H1 (cell line): Measurements from ENCODE around the gene RASL10B. TPM values are rescaled to one million over a fixed set of nuclear protein-coding genes. Genes with fewer than 3 reads are reported as not detected.

Experiments
- CTCF ChIA-PET: fragments of 300-600 bp; sonication (Branson Sonifier 250); formaldehyde crosslinking; loops from one replicate; lab custom pipeline; 2021; ENCODE audit not compliant: partially characterized antibody; lab: Charles Lee
- POLR2A ChIA-PET: fragments of 300-600 bp; sonication (Branson Sonifier 250); formaldehyde crosslinking; loops from one replicate; lab custom pipeline; 2021; ENCODE audit warnings: inconsistent platforms; ENCODE audit not compliant: partially characterized antibody; lab: Charles Lee
- DNase-seq, 2 experiments: peaks; one replicate each; pipeline versions ENCODE4 v3.0.0 to v3.0.0-alpha.2; 2010 to 2022; ENCODE audit warnings: low spot score in 2 of 2, low read depth in 1 of 2, mixed read lengths in 1 of 2
- FAIRE-seq: peaks from 2 replicates; lab custom pipeline; 2011; peaks lifted over from hg19 to GRCh38; lab: Jason Lieb, UNC
- H2AFZ ChIP-seq: 2 replicates; pipeline ENCODE4 v1.8.1; 2012; ENCODE audit warnings: low read length, inconsistent platforms
- H2AK5ac ChIP-seq: 2 replicates; pipeline ENCODE4 v1.6.1; 2013; ENCODE audit warnings: low read depth, low read length
- H2BK120ac ChIP-seq: replicated peaks from 2 replicates; pipeline ENCODE3; 2013; ENCODE audit warnings: low read depth, low read length, inconsistent platforms
- H2BK12ac ChIP-seq: 2 replicates; pipeline ENCODE4 v1.6.1; 2013; ENCODE audit warnings: low read depth, low read length
- H2BK15ac ChIP-seq: 2 replicates; pipeline ENCODE4 v1.6.1; 2013; ENCODE audit warnings: low read length
- H2BK20ac ChIP-seq: 2 replicates; pipeline ENCODE4 v1.6.1; 2013; ENCODE audit warnings: low read length
- H2BK5ac ChIP-seq: 2 replicates; pipeline ENCODE4 v1.6.1; 2013; ENCODE audit warnings: low read depth, low read length
- H3K14ac ChIP-seq: 2 replicates; pipeline ENCODE4 v1.6.1; 2013; ENCODE audit warnings: inconsistent platforms; ENCODE audit not compliant: insufficient read length
- H3K18ac ChIP-seq: 2 replicates; pipeline ENCODE4 v1.6.1; 2013; ENCODE audit warnings: low read length; ENCODE audit errors: extremely low read depth
- H3K23ac ChIP-seq: 2 replicates; pipeline ENCODE4 v1.6.1; 2013; ENCODE audit warnings: inconsistent platforms; ENCODE audit not compliant: insufficient read length
- H3K23me2 ChIP-seq: 2 replicates; pipeline ENCODE4 v1.6.1; 2013; ENCODE audit warnings: low read depth, low read length
- H3K27ac ChIP-seq: 2 replicates; pipeline ENCODE4 v1.6.1; 2011; ENCODE audit warnings: low read depth, low read length, inconsistent platforms
- H3K27me3 ChIP-seq, 4 experiments: replicated peaks in 1 of 4; 1 replicate in 1 of 4; 2 replicates in 3 of 4; pipeline versions ENCODE4 v1.6.1 to v1.8.1; 2011 to 2013; ENCODE audit warnings: low read length in 3 of 4, mild to moderate bottlenecking in 3 of 4, inconsistent platforms in 2 of 4, mixed read lengths in 2 of 4, moderate library complexity in 1 of 4; ENCODE audit not compliant: control insufficient read depth in 3 of 4, insufficient read depth in 3 of 4; ENCODE audit errors: extremely low read depth in 1 of 4
- H3K36me3 ChIP-seq, 4 experiments: 2 replicates each; pipeline versions ENCODE4 v1.6.1 to v1.8.1; 2011 to 2013; ENCODE audit warnings: mild to moderate bottlenecking in 4 of 4, low read length in 3 of 4, moderate library complexity in 2 of 4, control low read depth in 1 of 4, inconsistent platforms in 1 of 4; ENCODE audit not compliant: insufficient read depth in 4 of 4, control insufficient read depth in 2 of 4
- H3K4ac ChIP-seq: replicated peaks from 2 replicates; pipeline ENCODE3; 2013; ENCODE audit warnings: low read length, low read depth, mixed read lengths, inconsistent platforms; ENCODE audit not compliant: insufficient read length
- H3K4me1 ChIP-seq, 4 experiments: replicated peaks in 1 of 4; 1 replicate in 1 of 4; 2 replicates in 3 of 4; pipeline versions ENCODE4 v1.6.1 to v1.8.1; 2011 to 2013; ENCODE audit warnings: low read length in 3 of 4, inconsistent platforms in 2 of 4, mixed read lengths in 1 of 4; ENCODE audit not compliant: insufficient read depth in 4 of 4, control insufficient read depth in 3 of 4
- H3K4me2 ChIP-seq, 2 experiments: 2 replicates each; pipeline versions ENCODE4 v1.6.1 to v1.8.1; 2011 to 2013; ENCODE audit warnings: low read depth in 2 of 2, low read length in 2 of 2, control low read depth in 1 of 2, inconsistent platforms in 1 of 2, mild to moderate bottlenecking in 1 of 2; ENCODE audit not compliant: insufficient read depth in 1 of 2
- H3K4me3 ChIP-seq, 4 experiments: fragments of 200-600, 300-600 bp in 1 of 4; sonication (generic), shearing (Covaris generic), sonication (Bioruptor Twin) in 1 of 4; 2 replicates each; pipeline versions ENCODE4 v1.5.1 to v1.8.1; 2011 to 2016; ENCODE audit warnings: low read length in 4 of 4, low read depth in 3 of 4, control low read depth in 2 of 4, inconsistent platforms in 2 of 4, mild to moderate bottlenecking in 2 of 4, mixed read lengths in 1 of 4, moderate library complexity in 1 of 4; ENCODE audit not compliant: insufficient read depth in 2 of 4; ENCODE audit errors: extremely low read depth in 1 of 4
- H3K56ac ChIP-seq: replicated peaks from 2 replicates; pipeline ENCODE3; 2013; ENCODE audit warnings: low read depth, mild to moderate bottlenecking, mixed read lengths, low read length, inconsistent platforms; ENCODE audit not compliant: insufficient read length
- H3K79me1 ChIP-seq: 2 replicates; pipeline ENCODE4 v1.6.1; 2013; ENCODE audit warnings: low read depth, low read length, control low read depth
- H3K79me2 ChIP-seq, 2 experiments: 2 replicates each; pipeline versions ENCODE4 v1.6.1 to v1.8.1; 2012 to 2013; ENCODE audit warnings: low read length in 2 of 2, mild to moderate bottlenecking in 2 of 2, inconsistent platforms in 1 of 2; ENCODE audit not compliant: insufficient read depth in 2 of 2, control insufficient read depth in 1 of 2
- H3K9ac ChIP-seq, 4 experiments: replicated peaks in 1 of 4; 1 replicate in 1 of 4; 2 replicates in 3 of 4; pipeline versions ENCODE4 v1.6.1 to v1.8.1; 2011 to 2013; ENCODE audit warnings: low read depth in 3 of 4, low read length in 3 of 4, control low read depth in 2 of 4, mild to moderate bottlenecking in 2 of 4, moderate library complexity in 2 of 4, inconsistent platforms in 1 of 4; ENCODE audit errors: extremely low read depth in 1 of 4
- H3K9me3 ChIP-seq, 2 experiments: 2 replicates each; pipeline versions ENCODE4 v1.6.1 to v1.8.1; 2012 to 2013; ENCODE audit warnings: mild to moderate bottlenecking in 2 of 2, moderate library complexity in 2 of 2, control low read depth in 1 of 2, inconsistent platforms in 1 of 2, low read depth in 1 of 2, low read length in 1 of 2, mixed read lengths in 1 of 2; ENCODE audit not compliant: insufficient read depth in 2 of 2
- H4K20me1 ChIP-seq, 2 experiments: replicated peaks in 1 of 2; 2 replicates each; pipeline versions ENCODE3 to v1.8.1; 2011 to 2013; ENCODE audit warnings: inconsistent platforms in 2 of 2, low read length in 2 of 2, mild to moderate bottlenecking in 1 of 2; ENCODE audit not compliant: insufficient read depth in 2 of 2, control insufficient read depth in 1 of 2
- H4K5ac ChIP-seq: 2 replicates; pipeline ENCODE4 v1.6.1; 2013; ENCODE audit warnings: low read length, low read depth, mixed read lengths, inconsistent platforms; ENCODE audit not compliant: insufficient read length
- H4K8ac ChIP-seq: 2 replicates; pipeline ENCODE4 v1.8.0; 2013; ENCODE audit warnings: mild to moderate bottlenecking, moderate library complexity, low read length, inconsistent platforms; ENCODE audit not compliant: insufficient read depth; ENCODE audit errors: extremely low read depth
- H4K91ac ChIP-seq: replicated peaks from 2 replicates; pipeline ENCODE3; 2013; ENCODE audit warnings: low read length, mixed read lengths, inconsistent platforms; ENCODE audit not compliant: insufficient read length
- BACH1 ChIP-seq: IDR thresholded peaks from 2 replicates; pipeline ENCODE4 v1.6.1; 2012; ENCODE audit warnings: low read length, improper control_type of control experiment
- CBX5 ChIP-seq: fragments of 300-800, 300-1000 bp; sonication (generic); IDR thresholded peaks from 2 replicates; pipeline ENCODE4 v1.7.1; 2016; ENCODE audit warnings: antibody characterized with exemption, low read length, low read depth
- CHD1 ChIP-seq: IDR thresholded peaks from 2 replicates; pipeline ENCODE4 v1.6.1; 2012; ENCODE audit warnings: low read depth, low read length, improper control_type of control experiment
- CREB1 ChIP-seq: IDR thresholded peaks from 2 replicates; pipeline ENCODE4 v1.6.1; 2012; ENCODE audit warnings: inconsistent platforms
- EGR1 ChIP-seq: IDR thresholded peaks from 2 replicates; pipeline ENCODE4 v1.6.1; 2011; ENCODE audit warnings: low read depth, low read length, borderline replicate concordance
- JUN ChIP-seq: IDR thresholded peaks from 2 replicates; pipeline ENCODE4 v1.6.1; 2011; ENCODE audit warnings: low read depth, mild to moderate bottlenecking, improper control_type of control experiment, low read length
- KDM4A ChIP-seq: IDR thresholded peaks from one replicate; pipeline ENCODE4 v1.7.1; 2012; ENCODE audit warnings: low read depth, mild to moderate bottlenecking, moderate library complexity, low read length, inconsistent platforms; ENCODE audit not compliant: severe bottlenecking
- NRF1 ChIP-seq: IDR thresholded peaks from 2 replicates; pipeline ENCODE4 v1.6.1; 2011; ENCODE audit warnings: mild to moderate bottlenecking, low read depth, low read length, improper control_type of control experiment
- POU5F1 ChIP-seq: IDR thresholded peaks from 2 replicates; pipeline ENCODE4 v1.6.1; 2011; ENCODE audit warnings: low read depth, mild to moderate bottlenecking, low read length, moderate library complexity
- SIN3A ChIP-seq, 2 experiments: IDR thresholded peaks in 1 of 2; conservative IDR thresholded peaks in 1 of 2; 2 replicates each; pipeline ENCODE4 v1.6.1; 2011 to 2012; ENCODE audit warnings: low read length in 2 of 2, improper control_type of control experiment in 1 of 2, low read depth in 1 of 2, mild to moderate bottlenecking in 1 of 2
- SP2 ChIP-seq: IDR thresholded peaks from 2 replicates; pipeline ENCODE4 v1.6.1; 2012; ENCODE audit warnings: mild to moderate bottlenecking, low read length, inconsistent platforms
- SP4 ChIP-seq: IDR thresholded peaks from 2 replicates; pipeline ENCODE4 v1.6.1; 2012; ENCODE audit warnings: low read length, inconsistent platforms
- TBP ChIP-seq: IDR thresholded peaks from 2 replicates; pipeline ENCODE4 v1.6.1; 2011; ENCODE audit warnings: low read depth, low read length, improper control_type of control experiment
- WGBS, 2 experiments: shearing (Covaris generic) in 1 of 2; methylation state at CpG; one replicate each; pipeline versions ENCODE4 v1.1.6 to v1.1.7; 2013 to 2015; ENCODE audit warnings: low lambda C conversion rate in 2 of 2, mixed read lengths in 2 of 2, inconsistent platforms in 1 of 2, low coverage in 1 of 2, missing lambda C conversion rate in 1 of 2; ENCODE audit not compliant: insufficient replicate concordance in 2 of 2, insufficient coverage in 1 of 2, insufficient read length in 1 of 2; ENCODE audit errors: extremely low coverage in 1 of 2, missing lambda C conversion rate in 1 of 2; 5-methylcytosine and 5-hydroxymethylcytosine counted together
- polyA plus RNA-seq, 7 experiments: library from polyadenylated mRNA; depleted of rRNA in 3 of 7; stranded (reverse) in 5 of 7; unstranded in 2 of 7; fragments of >200 nt in 5 of 7; fragments of 200-250 nt in 2 of 7; gene quantifications; 1 replicate in 5 of 7; 2 replicates in 1 of 7; 4 replicates in 1 of 7; pipeline versions ENCODE4 v1.2.1 to v1.2.3, GENCODE V29; 2011 to 2013; ENCODE audit warnings: missing spikeins in 2 of 7, mixed read lengths in 2 of 7
- total RNA-seq: library from RNA; stranded (reverse); fragmentation: NEBNext Ultra II Directional; extraction: Animal tissue kit (Norgen Biotek cat#: 25700); gene quantifications from 2 replicates; pipeline ENCODE4 v1.2.1, GENCODE V29; 2021

The RASL10B gene
- total and polyA plus RNA-seq, 2 of the 8 experiments (the other 6 are each of a cell fraction or from before 2014, with no cell fraction given), result 17.5 to 22.8 TPM

DNA sequence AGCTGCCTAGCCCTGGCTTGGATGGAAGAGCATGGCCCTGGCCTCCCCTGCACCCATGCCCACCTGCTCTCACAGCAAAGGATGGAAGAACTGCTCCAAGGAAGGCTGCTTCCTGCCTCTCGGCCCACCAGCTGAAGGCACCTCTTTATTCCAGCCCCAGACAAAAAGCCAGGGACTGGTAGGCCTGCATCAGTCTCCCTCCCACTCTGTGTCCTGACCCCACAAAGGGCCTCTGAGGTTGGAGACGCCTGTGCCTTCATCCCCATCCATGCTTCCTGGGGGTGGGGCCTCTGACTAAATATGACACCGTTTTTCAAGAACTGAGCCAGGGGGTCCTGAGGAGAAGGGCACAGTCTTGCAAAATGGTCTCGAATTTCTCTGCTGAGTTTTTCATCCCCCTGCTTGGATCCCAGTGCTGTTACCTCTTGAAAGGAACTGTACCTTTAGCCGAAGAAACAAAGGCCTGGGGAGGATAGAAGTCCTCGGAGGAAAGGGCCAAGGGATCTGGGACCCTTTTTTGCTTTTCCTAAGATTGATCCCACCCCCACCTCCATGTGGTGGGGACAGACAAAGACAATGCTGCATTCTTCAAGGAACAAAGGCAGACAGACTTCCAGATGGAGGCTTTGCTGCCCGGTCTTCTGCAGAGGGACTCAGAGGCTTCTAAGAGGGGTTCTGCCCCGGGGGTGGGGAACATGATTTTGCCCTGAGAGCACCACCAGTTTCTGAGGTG lies 34.5 kb downstream of the RASL10B start:
- H3K23ac ChIP-seq, result no peak overlapping the region
- H3K18ac ChIP-seq, result peak overlapping the region; percentile 60
- no peaks in the 10 kb centered on the region for H3K23me2 ChIP-seq
- H3K9me3 ChIP-seq, result no peaks in the 10 kb centered on the region; a peak in 1 of 4 replicates
- DNase-seq, result no peak
- no peaks in the 10 kb centered on the region for H4K20me1 ChIP-seq
- H3K4me2 ChIP-seq, result no peak overlapping the region; a peak in 1 of 4 replicates
- H3K9ac ChIP-seq, result no peak overlapping the region
- H4K91ac ChIP-seq, result peak overlapping the region; percentile 82
- H3K4me1 ChIP-seq, result peaks cover 0 to 12% (median 7%) of the 10 kb centered on the region in 4 experiments; a peak in 5 of 7 replicates
- 0 out of 2 replicates have a peak overlapping the region, but pooled peaks have one; percentile 21 for H2AFZ ChIP-seq
- FAIRE-seq, result no peak
- no peaks in the 10 kb centered on the region for H3K79me2 ChIP-seq
- no peaks in the 10 kb centered on the region for H3K36me3 ChIP-seq
- H3K79me1 ChIP-seq, result no peaks in the 10 kb centered on the region
- 75% methylated on average over 8 of the region's 8 CpGs; no CpG with 5 or more reads in 1 of the 2 experiments for WGBS, 2 experiments
- no peak overlapping the region for H4K5ac ChIP-seq
- peak overlapping the region; percentile 60; the same call in 1 of the 2 replicates for H2BK12ac ChIP-seq
- H4K8ac ChIP-seq, result no peak overlapping the region; the same call in 1 of the 2 replicates
- H3K14ac ChIP-seq, result no peak overlapping the region
- no peak overlapping the region for H2AK5ac ChIP-seq
- H2BK15ac ChIP-seq, result 0 out of 2 replicates have a peak overlapping the region, but pooled peaks have one; percentile 40
- ChIA-PET CTCF (interaction anchor here (0.6 to 13.0 kb wide), 8 partner anchors 15 to 97 kb away, joined by 3 to 247 read pairs (median 68); partner anchors contain the start of genes GAS2L2, MMP28 and TAF15), POLR2A (interaction anchor here (0.8 to 3.4 kb wide), 4 partner anchors 8 to 43 kb away, joined by 3 to 62 read pairs (median 4); partner anchors contain the start of gene TAF15)
- no peak overlapping the region for H2BK120ac ChIP-seq
- H3K27ac ChIP-seq, result no peak overlapping the region
- no peak overlapping the region for H2BK20ac ChIP-seq
- H2BK5ac ChIP-seq, result 0 out of 2 replicates have a peak overlapping the region, but pooled peaks have one; percentile 60
- H3K56ac ChIP-seq, result no peak overlapping the region
- no peak overlapping the region for H3K4me3 ChIP-seq
- H3K27me3 ChIP-seq, result peaks cover 0 to 3% (median 2%) of the 10 kb centered on the region in 4 experiments; a peak in 3 of 7 replicates
- no peak overlapping the region for H3K4ac ChIP-seq
- TF ChIP-seq CBX5, result no peak
- no peak for TF ChIP-seq BACH1
- no peak for TF ChIP-seq SP4
- TF ChIP-seq CHD1, result no peak
- TF ChIP-seq EGR1, result no peak
- TF ChIP-seq TBP, result no peak
- no peak for TF ChIP-seq CREB1
- no peak for TF ChIP-seq NRF1
- no peak for TF ChIP-seq SP2
- TF ChIP-seq KDM4A, result no peak
- no peak for TF ChIP-seq SIN3A (conservative IDR thresholded peaks at IDR 0.05 in 1 of 2, IDR thresholded peaks at IDR 0.05 in 1 of 2; ENCODE audit: low read depth in 1 of 2, low read length in 2 of 2)
- no peak for TF ChIP-seq JUN
- no peak for TF ChIP-seq POU5F1
